ENCODE results near the gene TP53BP2. TPM values are rescaled to one million over a fixed set of nuclear protein-coding genes. Genes with fewer than 3 reads are reported as not detected.

The TP53BP2 gene
- total and polyA plus RNA-seq, 10 of the 15 experiments (the other 5 are each of a cell fraction or from before 2014, with no cell fraction given) = 1.6 to 13.7 (median 5.6) TPM

- TF ChIP-seq MEF2B (IDR thresholded peaks at IDR 0.05; ENCODE audit: partially characterized antibody, poor library complexity, severe bottlenecking) (no peak), ZNF592 (IDR thresholded peaks at IDR 0.05) (no peak)
- TF ChIP-seq, protein P1, sequence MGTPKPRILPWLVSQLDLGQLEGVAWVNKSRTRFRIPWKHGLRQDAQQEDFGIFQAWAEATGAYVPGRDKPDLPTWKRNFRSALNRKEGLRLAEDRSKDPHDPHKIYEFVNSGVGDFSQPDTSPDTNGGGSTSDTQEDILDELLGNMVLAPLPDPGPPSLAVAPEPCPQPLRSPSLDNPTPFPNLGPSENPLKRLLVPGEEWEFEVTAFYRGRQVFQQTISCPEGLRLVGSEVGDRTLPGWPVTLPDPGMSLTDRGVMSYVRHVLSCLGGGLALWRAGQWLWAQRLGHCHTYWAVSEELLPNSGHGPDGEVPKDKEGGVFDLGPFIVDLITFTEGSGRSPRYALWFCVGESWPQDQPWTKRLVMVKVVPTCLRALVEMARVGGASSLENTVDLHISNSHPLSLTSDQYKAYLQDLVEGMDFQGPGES (IDR thresholded peaks at IDR 0.05) = no peak
These were observed 10.0 kb downstream of the TP53BP2 start (continued) for GRCh38 chr1:223835754-223836153.

DNA sequence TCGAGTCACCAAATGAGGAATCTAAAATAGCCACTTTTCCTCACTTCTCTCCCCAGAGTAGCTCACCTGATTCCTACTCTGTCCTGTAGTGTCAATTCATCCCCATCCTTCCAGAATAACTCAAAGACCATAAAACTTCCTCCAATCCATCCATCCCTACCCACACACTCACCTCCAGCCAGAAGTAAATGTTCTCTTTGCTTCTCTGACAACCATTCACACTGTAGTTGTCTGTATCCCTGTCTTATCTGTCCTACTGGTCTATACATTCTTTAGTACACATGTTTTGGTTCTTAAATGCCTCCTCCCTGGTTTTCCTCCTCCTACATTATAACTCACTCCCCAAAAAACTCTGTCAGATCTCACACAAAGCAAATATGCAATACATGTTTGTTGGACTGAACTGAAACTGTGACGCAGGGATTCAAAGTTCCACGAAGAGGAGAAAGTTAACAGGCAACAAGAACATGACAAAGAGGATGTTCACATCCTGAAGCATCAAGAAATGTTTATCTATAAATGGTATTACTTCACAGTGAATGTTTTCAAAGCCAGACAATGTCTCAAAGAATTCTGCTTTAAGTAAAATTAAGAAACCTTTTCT is 11.0 kb downstream of the TP53BP2 start:
- CTCF ChIA-PET = no interaction called here
- FAIRE-seq = peak; percentile 18
- Histone ChIP-seq H2AFZ (ENCODE audit: control insufficient read depth, low read depth, low read length) (no peak overlapping the region), H3K4me3 (no peak overlapping the region), H3K4me1 (ENCODE audit: control insufficient read depth, insufficient read depth, low read length) (peaks cover 4% of the 10 kb centered on the region; the same call in 1 of the 2 replicates), H3K36me3 (ENCODE audit: control insufficient read depth in 2 of 2, insufficient read depth in 2 of 2, low read length in 1 of 2) (no peaks in the 10 kb centered on the region), H4K20me1 (ENCODE audit: control insufficient read depth, insufficient read depth) (peaks cover 2% of the 10 kb centered on the region; the same call in 1 of the 2 replicates), H3K27me3 (replicated peaks in 1 of 2; ENCODE audit: control insufficient read depth in 2 of 2, insufficient read depth in 2 of 2, low read length in 1 of 2) (no peaks in the 10 kb centered on the region), H3K9me3 (replicated peaks; ENCODE audit: control insufficient read depth, insufficient read depth, low read length) (no peaks in the 10 kb centered on the region), H3K9ac (ENCODE audit: control insufficient read depth, insufficient read depth, low read length) (no peak overlapping the region), H3K4me2 (ENCODE audit: control insufficient read depth, insufficient read depth) (no peak overlapping the region), H3K79me2 (ENCODE audit: control insufficient read depth, insufficient read depth, low read length) (no peaks in the 10 kb centered on the region), H3K27ac (ENCODE audit: control insufficient read depth, insufficient read depth) (no peak overlapping the region)
- in situ Hi-C loops (cut with MboI) (no loop called here), intact Hi-C loops (cut with micrococcal nuclease; ENCODE audit: unreplicated experiment) (no loop called here)
- DNase-seq (ENCODE audit: low read depth, low spot score) = no peak
- POLR2A ChIA-PET = no interaction called here
- ATAC-seq = no peak
- SMC1A ChIA-PET (ENCODE audit: uncharacterized antibody, unreplicated experiment) = no interaction called here
- BruUV-seq (replicated peaks) = no TSS peak
- RAD21 ChIA-PET (ENCODE audit: unreplicated experiment) = no interaction called here
- 2% methylated on average over 3 of the region's 3 CpGs for WGBS (ENCODE audit: insufficient coverage, insufficient replicate concordance, low lambda C conversion rate, missing lambda C conversion rate)
- TF ChIP-seq SP1 (IDR thresholded peaks at IDR 0.05; ENCODE audit: low read depth, low read length) (no peak), NBN (IDR thresholded peaks at IDR 0.05) (no peak), NR2C2 (IDR thresholded peaks at IDR 0.05; ENCODE audit: borderline replicate concordance, control insufficient read depth, insufficient read length, low read depth) (no peak), NFIC (IDR thresholded peaks at IDR 0.05; ENCODE audit: low read depth, low read length) (no peak), ESRRA (IDR thresholded peaks at IDR 0.05; ENCODE audit: low read length) (no peak), RFX5 (IDR thresholded peaks at IDR 0.05; ENCODE audit: low read depth, low read length) (no peak), MTA2 (IDR thresholded peaks at IDR 0.05; ENCODE audit: low read depth) (no peak), ZNF217 (IDR thresholded peaks at IDR 0.05) (no peak)
- TF ChIP-seq, protein P2, sequence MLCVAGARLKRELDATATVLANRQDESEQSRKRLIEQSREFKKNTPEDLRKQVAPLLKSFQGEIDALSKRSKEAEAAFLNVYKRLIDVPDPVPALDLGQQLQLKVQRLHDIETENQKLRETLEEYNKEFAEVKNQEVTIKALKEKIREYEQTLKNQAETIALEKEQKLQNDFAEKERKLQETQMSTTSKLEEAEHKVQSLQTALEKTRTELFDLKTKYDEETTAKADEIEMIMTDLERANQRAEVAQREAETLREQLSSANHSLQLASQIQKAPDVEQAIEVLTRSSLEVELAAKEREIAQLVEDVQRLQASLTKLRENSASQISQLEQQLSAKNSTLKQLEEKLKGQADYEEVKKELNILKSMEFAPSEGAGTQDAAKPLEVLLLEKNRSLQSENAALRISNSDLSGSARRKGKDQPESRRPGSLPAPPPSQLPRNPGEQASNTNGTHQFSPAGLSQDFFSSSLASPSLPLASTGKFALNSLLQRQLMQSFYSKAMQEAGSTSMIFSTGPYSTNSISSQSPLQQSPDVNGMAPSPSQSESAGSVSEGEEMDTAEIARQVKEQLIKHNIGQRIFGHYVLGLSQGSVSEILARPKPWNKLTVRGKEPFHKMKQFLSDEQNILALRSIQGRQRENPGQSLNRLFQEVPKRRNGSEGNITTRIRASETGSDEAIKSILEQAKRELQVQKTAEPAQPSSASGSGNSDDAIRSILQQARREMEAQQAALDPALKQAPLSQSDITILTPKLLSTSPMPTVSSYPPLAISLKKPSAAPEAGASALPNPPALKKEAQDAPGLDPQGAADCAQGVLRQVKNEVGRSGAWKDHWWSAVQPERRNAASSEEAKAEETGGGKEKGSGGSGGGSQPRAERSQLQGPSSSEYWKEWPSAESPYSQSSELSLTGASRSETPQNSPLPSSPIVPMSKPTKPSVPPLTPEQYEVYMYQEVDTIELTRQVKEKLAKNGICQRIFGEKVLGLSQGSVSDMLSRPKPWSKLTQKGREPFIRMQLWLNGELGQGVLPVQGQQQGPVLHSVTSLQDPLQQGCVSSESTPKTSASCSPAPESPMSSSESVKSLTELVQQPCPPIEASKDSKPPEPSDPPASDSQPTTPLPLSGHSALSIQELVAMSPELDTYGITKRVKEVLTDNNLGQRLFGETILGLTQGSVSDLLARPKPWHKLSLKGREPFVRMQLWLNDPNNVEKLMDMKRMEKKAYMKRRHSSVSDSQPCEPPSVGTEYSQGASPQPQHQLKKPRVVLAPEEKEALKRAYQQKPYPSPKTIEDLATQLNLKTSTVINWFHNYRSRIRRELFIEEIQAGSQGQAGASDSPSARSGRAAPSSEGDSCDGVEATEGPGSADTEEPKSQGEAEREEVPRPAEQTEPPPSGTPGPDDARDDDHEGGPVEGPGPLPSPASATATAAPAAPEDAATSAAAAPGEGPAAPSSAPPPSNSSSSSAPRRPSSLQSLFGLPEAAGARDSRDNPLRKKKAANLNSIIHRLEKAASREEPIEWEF (IDR thresholded peaks at IDR 0.05; ENCODE audit: insufficient replicate concordance, low read depth, low read length) = no peak

All from GM12878 (cell line).